ENCODE results near the gene TMEM169.

Gene TMEM169

GRCh38 chr2:216118474-216118873 is 36.8 kb downstream of the TMEM169 start:
- peaks cover 35% of the 10 kb centered on the region for H3K79me2 ChIP-seq (ENCODE audit: insufficient read depth, low read length)
- H3K9me2 ChIP-seq (ENCODE audit: low read depth, low read length) = no peaks in the 10 kb centered on the region
- 0 out of 2 replicates have a peak, but pooled peaks cover 3% of the 10 kb centered on the region for H4K20me1 ChIP-seq (ENCODE audit: insufficient read depth, low read length)
- H2AFZ ChIP-seq (ENCODE audit: low read length) = no peak overlapping the region
- no peak overlapping the region for H3K4me3 ChIP-seq (ENCODE audit: low read depth, low read length, poor library complexity, severe bottlenecking)
- peaks cover 97% of the 10 kb centered on the region for H3K36me3 ChIP-seq (ENCODE audit: insufficient read depth, low read length)
- no peaks in the 10 kb centered on the region for H3F3A ChIP-seq (ENCODE audit: insufficient read depth, low read length)
- peaks cover 13% of the 10 kb centered on the region for H3K4me1 ChIP-seq (ENCODE audit: insufficient read depth, low read length, severe bottlenecking)
- TF ChIP-seq CTCF (IDR thresholded peaks at IDR 0.05; ENCODE audit: low read length) = no peak
- TF ChIP-seq EZH2 (IDR thresholded peaks at IDR 0.05; ENCODE audit: borderline replicate concordance, low read length) = no peak
- no peaks in the 10 kb centered on the region for H3K9me3 ChIP-seq (ENCODE audit: low read length)
- H3K9ac ChIP-seq (ENCODE audit: low read length) = no peak overlapping the region
- H3K4me2 ChIP-seq (ENCODE audit: low read length) = no peak overlapping the region
- no peak overlapping the region for H3K27ac ChIP-seq (ENCODE audit: low read depth, low read length, poor library complexity, severe bottlenecking)
- no peaks in the 10 kb centered on the region for H3K27me3 ChIP-seq (ENCODE audit: insufficient read depth, low read length)

- Histone ChIP-seq H3K27me3 (ENCODE audit: insufficient read depth, low read length) (no peaks in the 10 kb centered on the region), H3K79me2 (ENCODE audit: insufficient read depth, low read length) (peaks cover 35% of the 10 kb centered on the region), H3K36me3 (ENCODE audit: insufficient read depth, low read length) (peaks cover 97% of the 10 kb centered on the region), H3K9me2 (ENCODE audit: low read depth, low read length) (no peaks in the 10 kb centered on the region), H4K20me1 (ENCODE audit: insufficient read depth, low read length) (0 out of 2 replicates have a peak, but pooled peaks cover 3% of the 10 kb centered on the region), H3K4me2 (ENCODE audit: low read length) (no peak overlapping the region), H3F3A (ENCODE audit: insufficient read depth, low read length) (no peaks in the 10 kb centered on the region), H3K4me3 (ENCODE audit: low read depth, low read length, poor library complexity, severe bottlenecking) (no peak overlapping the region), H2AFZ (ENCODE audit: low read length) (no peak overlapping the region), H3K9ac (ENCODE audit: low read length) (no peak overlapping the region), H3K9me3 (ENCODE audit: low read length) (no peaks in the 10 kb centered on the region), H3K27ac (ENCODE audit: low read depth, low read length, poor library complexity, severe bottlenecking) (no peak overlapping the region), H3K4me1 (ENCODE audit: insufficient read depth, low read length, severe bottlenecking) (peaks cover 11% of the 10 kb centered on the region)
- no peak for TF ChIP-seq CTCF (IDR thresholded peaks at IDR 0.05; ENCODE audit: low read length)
- no peak for TF ChIP-seq EZH2 (IDR thresholded peaks at IDR 0.05; ENCODE audit: borderline replicate concordance, low read length)
Measured at GRCh38 chr2:216119146-216119545, 37.4 kb downstream of the TMEM169 start.

GRCh38 chr2:216119986-216120385 is 38.3 kb downstream of the TMEM169 start:
- H3K9me2 ChIP-seq (ENCODE audit: low read depth, low read length) = no peaks in the 10 kb centered on the region
- H3K79me2 ChIP-seq (ENCODE audit: insufficient read depth, low read length) = peaks cover 34% of the 10 kb centered on the region
- H3F3A ChIP-seq (ENCODE audit: insufficient read depth, low read length) = no peaks in the 10 kb centered on the region
- H3K36me3 ChIP-seq (ENCODE audit: insufficient read depth, low read length) = peaks cover 100% of the 10 kb centered on the region
- H3K9ac ChIP-seq (ENCODE audit: low read length) = no peak overlapping the region
- no peak for TF ChIP-seq EZH2 (IDR thresholded peaks at IDR 0.05; ENCODE audit: borderline replicate concordance, low read length)
- TF ChIP-seq CTCF (IDR thresholded peaks at IDR 0.05; ENCODE audit: low read length) = no peak
- H3K4me2 ChIP-seq (ENCODE audit: low read length) = no peak overlapping the region
- 0 out of 2 replicates have a peak, but pooled peaks cover 3% of the 10 kb centered on the region for H4K20me1 ChIP-seq (ENCODE audit: insufficient read depth, low read length)
- H3K27me3 ChIP-seq (ENCODE audit: insufficient read depth, low read length) = no peaks in the 10 kb centered on the region
- no peak overlapping the region for H3K27ac ChIP-seq (ENCODE audit: low read depth, low read length, poor library complexity, severe bottlenecking)
- H3K4me3 ChIP-seq (ENCODE audit: low read depth, low read length, poor library complexity, severe bottlenecking) = no peak overlapping the region
- peaks cover 6% of the 10 kb centered on the region for H3K4me1 ChIP-seq (ENCODE audit: insufficient read depth, low read length, severe bottlenecking)
- no peaks in the 10 kb centered on the region for H3K9me3 ChIP-seq (ENCODE audit: low read length)
- no peak overlapping the region for H2AFZ ChIP-seq (ENCODE audit: low read length)
